ENCODE data around the gene SH3GL2.

The SH3GL2 gene

GRCh38 chr9:17829812-17830385 is 251.0 kb downstream of the SH3GL2 start:
- Histone ChIP-seq H3K4me1 (peaks cover 0 to 9% (median 4%) of the 10 kb centered on the region in 4 donors), H3K4me3 (no peak overlapping the region), H3K36me3 (no peaks in the 10 kb centered on the region), H3K9me3 (no peaks in the 10 kb centered on the region), H3K27ac (no peak overlapping the region), H3K27me3 (no peaks in the 10 kb centered on the region)
- intact Hi-C loops (cut with DNase I; ENCODE audit: low total_unique reads): no loop called here
- TF ChIP-seq, protein P1, sequence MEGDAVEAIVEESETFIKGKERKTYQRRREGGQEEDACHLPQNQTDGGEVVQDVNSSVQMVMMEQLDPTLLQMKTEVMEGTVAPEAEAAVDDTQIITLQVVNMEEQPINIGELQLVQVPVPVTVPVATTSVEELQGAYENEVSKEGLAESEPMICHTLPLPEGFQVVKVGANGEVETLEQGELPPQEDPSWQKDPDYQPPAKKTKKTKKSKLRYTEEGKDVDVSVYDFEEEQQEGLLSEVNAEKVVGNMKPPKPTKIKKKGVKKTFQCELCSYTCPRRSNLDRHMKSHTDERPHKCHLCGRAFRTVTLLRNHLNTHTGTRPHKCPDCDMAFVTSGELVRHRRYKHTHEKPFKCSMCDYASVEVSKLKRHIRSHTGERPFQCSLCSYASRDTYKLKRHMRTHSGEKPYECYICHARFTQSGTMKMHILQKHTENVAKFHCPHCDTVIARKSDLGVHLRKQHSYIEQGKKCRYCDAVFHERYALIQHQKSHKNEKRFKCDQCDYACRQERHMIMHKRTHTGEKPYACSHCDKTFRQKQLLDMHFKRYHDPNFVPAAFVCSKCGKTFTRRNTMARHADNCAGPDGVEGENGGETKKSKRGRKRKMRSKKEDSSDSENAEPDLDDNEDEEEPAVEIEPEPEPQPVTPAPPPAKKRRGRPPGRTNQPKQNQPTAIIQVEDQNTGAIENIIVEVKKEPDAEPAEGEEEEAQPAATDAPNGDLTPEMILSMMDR (IDR thresholded peaks at IDR 0.05): no peak
- no peak for DNase-seq

DNA sequence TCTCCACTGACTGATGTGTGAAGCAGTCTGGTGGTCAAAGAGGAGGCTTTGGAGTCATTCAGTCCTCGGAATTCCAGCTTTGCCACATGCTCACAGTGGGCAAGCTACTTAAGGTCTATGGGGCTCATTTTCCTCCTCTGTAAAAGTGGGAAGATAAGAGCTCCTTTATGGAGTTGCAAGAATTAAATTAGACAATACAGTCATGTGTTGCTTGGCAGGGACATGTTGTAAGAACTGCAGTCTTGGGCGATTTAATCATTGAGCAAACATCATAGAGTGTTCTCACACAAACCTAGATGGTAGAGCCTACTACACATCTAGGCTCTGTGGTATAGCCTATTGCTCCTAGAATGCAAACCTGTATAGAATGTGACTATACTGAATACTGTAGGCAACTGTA is 253.9 kb downstream of the SH3GL2 start:
- intact Hi-C loops (cut with DNase I; ENCODE audit: low total_unique reads): no loop called here
- no peak overlapping the region for H3K27ac ChIP-seq
- no peaks in the 10 kb centered on the region for H3K9me3 ChIP-seq
- no peaks in the 10 kb centered on the region for H3K36me3 ChIP-seq
- no peaks in the 10 kb centered on the region for H3K27me3 ChIP-seq
- no peak for DNase-seq
- H3K4me1 ChIP-seq: no peaks in the 10 kb centered on the region
- TF ChIP-seq, protein P1 (IDR thresholded peaks at IDR 0.05): no peak
- H3K4me3 ChIP-seq: no peak overlapping the region

GRCh38 chr9:17833846-17834245 is 255.0 kb downstream of the SH3GL2 start:
- H3K27me3 ChIP-seq: no peaks in the 10 kb centered on the region
- intact Hi-C loops (cut with DNase I; ENCODE audit: low total_unique reads): no loop called here
- no peak for DNase-seq
- no peak overlapping the region for H3K4me3 ChIP-seq
- no peaks in the 10 kb centered on the region for H3K36me3 ChIP-seq
- no peaks in the 10 kb centered on the region for H3K4me1 ChIP-seq
- H3K9me3 ChIP-seq: no peaks in the 10 kb centered on the region
- no peak overlapping the region for H3K27ac ChIP-seq
- TF ChIP-seq, protein P1 (IDR thresholded peaks at IDR 0.05): no peak

- DNase-seq: no peak
- intact Hi-C loops (cut with DNase I; ENCODE audit: low total_unique reads): no loop called here
- Histone ChIP-seq H3K9me3 (no peaks in the 10 kb centered on the region), H3K4me1 (no peaks in the 10 kb centered on the region), H3K4me3 (no peak overlapping the region), H3K27ac (no peak overlapping the region), H3K36me3 (no peaks in the 10 kb centered on the region), H3K27me3 (no peaks in the 10 kb centered on the region)
- TF ChIP-seq, protein P1 (IDR thresholded peaks at IDR 0.05): no peak
These were observed 259.1 kb downstream of the SH3GL2 start for GRCh38 chr9:17837965-17838364.

GRCh38 chr9:17839776-17840175 is 260.9 kb downstream of the SH3GL2 start:
- H3K27ac ChIP-seq: no peak overlapping the region
- H3K4me3 ChIP-seq: no peak overlapping the region
- no peaks in the 10 kb centered on the region for H3K27me3 ChIP-seq
- intact Hi-C loops (cut with DNase I; ENCODE audit: low total_unique reads): no loop called here
- H3K9me3 ChIP-seq: no peaks in the 10 kb centered on the region
- no peaks in the 10 kb centered on the region for H3K4me1 ChIP-seq
- no peaks in the 10 kb centered on the region for H3K36me3 ChIP-seq
- no peak for DNase-seq
- TF ChIP-seq, protein P1 (IDR thresholded peaks at IDR 0.05): no peak

DNA sequence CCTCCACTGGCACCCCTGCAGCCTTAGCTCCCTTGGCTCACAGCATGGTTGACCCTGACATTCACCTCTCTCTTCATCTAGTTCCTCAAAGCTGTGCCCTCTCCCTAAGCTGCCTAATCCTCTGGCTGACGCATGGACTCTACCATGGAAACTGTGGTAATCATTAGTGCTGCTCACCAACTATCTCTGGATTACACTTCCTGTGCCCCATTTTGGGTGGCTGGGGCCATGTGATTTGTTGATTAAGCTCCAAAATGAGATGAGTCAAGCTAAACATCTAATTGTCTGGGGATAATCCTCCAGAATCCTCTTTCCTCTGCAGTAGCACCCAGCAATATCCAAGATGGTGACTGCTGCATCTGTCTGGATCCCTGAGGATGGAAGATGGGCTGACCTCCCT is 264.4 kb downstream of the SH3GL2 start:
- Histone ChIP-seq H3K9me3 (no peaks in the 10 kb centered on the region), H3K4me1 (no peaks in the 10 kb centered on the region), H3K36me3 (no peaks in the 10 kb centered on the region), H3K27me3 (no peaks in the 10 kb centered on the region), H3K27ac (no peak overlapping the region), H3K4me3 (no peak overlapping the region)
- TF ChIP-seq, protein P1 (IDR thresholded peaks at IDR 0.05): no peak
- intact Hi-C loops (cut with DNase I; ENCODE audit: low total_unique reads): no loop called here
- no peak for DNase-seq
